ENCODE data around the gene CEP112.

Gene CEP112

DNA sequence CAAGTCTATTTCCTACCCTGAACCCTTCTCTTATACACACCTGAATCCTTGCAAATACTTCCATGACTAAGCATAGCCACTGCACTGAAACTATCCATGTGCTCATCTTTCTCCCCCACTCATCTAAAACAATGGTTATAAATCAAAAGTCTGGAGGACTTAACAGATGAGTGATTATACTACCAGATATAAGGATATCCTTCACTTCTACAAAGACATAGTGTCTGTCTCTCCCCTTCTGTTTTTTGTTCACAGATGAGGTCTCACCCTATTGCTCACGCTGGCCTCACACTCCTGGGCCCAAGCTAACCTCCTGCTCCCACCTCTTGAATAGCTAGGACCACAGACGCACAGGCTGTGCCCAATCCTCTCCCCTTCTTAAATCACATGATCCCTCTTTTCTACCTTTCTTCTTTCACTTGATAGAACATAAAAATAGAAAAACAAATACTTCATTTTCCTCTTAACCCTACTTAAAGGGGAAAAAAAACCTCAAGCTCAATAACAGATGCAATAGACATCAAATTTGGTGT is 19.2 kb downstream of the CEP112 start:
- Histone ChIP-seq H3K9me2 (replicated peaks; ENCODE audit: insufficient read depth, low read length) (no peaks in the 10 kb centered on the region), H3K79me2 (ENCODE audit: insufficient read depth, low read length) (no peaks in the 10 kb centered on the region), H3K9ac (ENCODE audit: low read length) (no peak overlapping the region), H3K4me3 (ENCODE audit: insufficient read depth, low read length, poor library complexity, severe bottlenecking) (no peak overlapping the region), H3F3A (ENCODE audit: insufficient read depth) (no peaks in the 10 kb centered on the region), H3K27ac (ENCODE audit: low read depth, low read length) (no peak overlapping the region), H2AFZ (ENCODE audit: low read depth, low read length, severe bottlenecking) (no peak overlapping the region), H3K4me2 (ENCODE audit: low read depth, low read length, poor library complexity, severe bottlenecking) (no peak overlapping the region), H3K36me3 (ENCODE audit: low read length) (no peaks in the 10 kb centered on the region), H4K20me1 (ENCODE audit: low read depth, low read length) (no peaks in the 10 kb centered on the region), H3K27me3 (ENCODE audit: low read length) (no peaks in the 10 kb centered on the region), H3K9me3 (ENCODE audit: insufficient read depth, low read length) (no peaks in the 10 kb centered on the region)
- TF ChIP-seq EZH2phosphoT487 (conservative IDR thresholded peaks at IDR 0.05; ENCODE audit: low read length) = no peak
- TF ChIP-seq, protein P1, sequence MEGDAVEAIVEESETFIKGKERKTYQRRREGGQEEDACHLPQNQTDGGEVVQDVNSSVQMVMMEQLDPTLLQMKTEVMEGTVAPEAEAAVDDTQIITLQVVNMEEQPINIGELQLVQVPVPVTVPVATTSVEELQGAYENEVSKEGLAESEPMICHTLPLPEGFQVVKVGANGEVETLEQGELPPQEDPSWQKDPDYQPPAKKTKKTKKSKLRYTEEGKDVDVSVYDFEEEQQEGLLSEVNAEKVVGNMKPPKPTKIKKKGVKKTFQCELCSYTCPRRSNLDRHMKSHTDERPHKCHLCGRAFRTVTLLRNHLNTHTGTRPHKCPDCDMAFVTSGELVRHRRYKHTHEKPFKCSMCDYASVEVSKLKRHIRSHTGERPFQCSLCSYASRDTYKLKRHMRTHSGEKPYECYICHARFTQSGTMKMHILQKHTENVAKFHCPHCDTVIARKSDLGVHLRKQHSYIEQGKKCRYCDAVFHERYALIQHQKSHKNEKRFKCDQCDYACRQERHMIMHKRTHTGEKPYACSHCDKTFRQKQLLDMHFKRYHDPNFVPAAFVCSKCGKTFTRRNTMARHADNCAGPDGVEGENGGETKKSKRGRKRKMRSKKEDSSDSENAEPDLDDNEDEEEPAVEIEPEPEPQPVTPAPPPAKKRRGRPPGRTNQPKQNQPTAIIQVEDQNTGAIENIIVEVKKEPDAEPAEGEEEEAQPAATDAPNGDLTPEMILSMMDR (IDR thresholded peaks at IDR 0.05; ENCODE audit: insufficient read depth, low read length, poor library complexity, severe bottlenecking) = no peak

GRCh38 chr17:66172144-66172543 is 19.8 kb downstream of the CEP112 start:
- TF ChIP-seq, protein P1 (IDR thresholded peaks at IDR 0.05; ENCODE audit: insufficient read depth, low read length, poor library complexity, severe bottlenecking) = no peak
- TF ChIP-seq EZH2phosphoT487 (conservative IDR thresholded peaks at IDR 0.05; ENCODE audit: low read length) = no peak
- Histone ChIP-seq H3F3A (ENCODE audit: insufficient read depth) (no peaks in the 10 kb centered on the region), H2AFZ (ENCODE audit: low read depth, low read length, severe bottlenecking) (no peak overlapping the region), H3K9me2 (replicated peaks; ENCODE audit: insufficient read depth, low read length) (no peaks in the 10 kb centered on the region), H3K4me3 (ENCODE audit: insufficient read depth, low read length, poor library complexity, severe bottlenecking) (no peak overlapping the region), H4K20me1 (ENCODE audit: low read depth, low read length) (no peaks in the 10 kb centered on the region), H3K9me3 (ENCODE audit: insufficient read depth, low read length) (no peaks in the 10 kb centered on the region), H3K36me3 (ENCODE audit: low read length) (no peaks in the 10 kb centered on the region), H3K4me2 (ENCODE audit: low read depth, low read length, poor library complexity, severe bottlenecking) (no peak overlapping the region), H3K79me2 (ENCODE audit: insufficient read depth, low read length) (no peaks in the 10 kb centered on the region), H3K27me3 (ENCODE audit: low read length) (no peaks in the 10 kb centered on the region), H3K9ac (ENCODE audit: low read length) (no peak overlapping the region), H3K27ac (ENCODE audit: low read depth, low read length) (no peak overlapping the region)

DNA sequence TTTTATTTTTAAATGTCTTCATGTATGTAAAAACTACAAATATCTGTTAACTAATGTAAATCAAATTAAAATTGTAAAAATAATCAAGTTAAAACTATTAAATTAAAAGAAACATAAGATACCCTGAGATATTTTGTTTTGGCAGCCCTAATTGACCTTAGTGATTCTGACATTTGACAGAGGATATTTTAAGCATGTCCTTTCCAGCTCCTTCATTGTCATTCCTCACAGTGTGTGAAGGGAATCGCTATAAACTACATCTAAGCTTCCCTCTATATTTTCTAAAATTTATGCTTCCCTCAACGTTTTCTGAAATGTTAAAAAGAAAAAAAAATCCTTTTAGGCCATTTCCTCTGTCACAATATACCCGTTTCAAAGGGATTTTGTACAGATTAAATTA is 20.2 kb downstream of the CEP112 start:
- no peak overlapping the region for H3K27ac ChIP-seq (ENCODE audit: low read depth, low read length)
- no peaks in the 10 kb centered on the region for H4K20me1 ChIP-seq (ENCODE audit: low read depth, low read length)
- no peaks in the 10 kb centered on the region for H3F3A ChIP-seq (ENCODE audit: insufficient read depth)
- no peaks in the 10 kb centered on the region for H3K79me2 ChIP-seq (ENCODE audit: insufficient read depth, low read length)
- no peak for TF ChIP-seq EZH2phosphoT487 (conservative IDR thresholded peaks at IDR 0.05; ENCODE audit: low read length)
- no peak overlapping the region for H3K4me3 ChIP-seq (ENCODE audit: insufficient read depth, low read length, poor library complexity, severe bottlenecking)
- H3K9me2 ChIP-seq (replicated peaks; ENCODE audit: insufficient read depth, low read length) = no peaks in the 10 kb centered on the region
- H3K36me3 ChIP-seq (ENCODE audit: low read length) = no peaks in the 10 kb centered on the region
- no peak overlapping the region for H3K9ac ChIP-seq (ENCODE audit: low read length)
- H2AFZ ChIP-seq (ENCODE audit: low read depth, low read length, severe bottlenecking) = no peak overlapping the region
- H3K4me2 ChIP-seq (ENCODE audit: low read depth, low read length, poor library complexity, severe bottlenecking) = no peak overlapping the region
- H3K27me3 ChIP-seq (ENCODE audit: low read length) = no peaks in the 10 kb centered on the region
- no peaks in the 10 kb centered on the region for H3K9me3 ChIP-seq (ENCODE audit: insufficient read depth, low read length)

- Histone ChIP-seq H2AFZ (ENCODE audit: low read depth, low read length, severe bottlenecking) (no peak overlapping the region), H4K20me1 (ENCODE audit: low read depth, low read length) (no peaks in the 10 kb centered on the region), H3K9me2 (replicated peaks; ENCODE audit: insufficient read depth, low read length) (no peaks in the 10 kb centered on the region), H3K4me3 (ENCODE audit: insufficient read depth, low read length, poor library complexity, severe bottlenecking) (no peak overlapping the region), H3K9me3 (ENCODE audit: insufficient read depth, low read length) (no peaks in the 10 kb centered on the region), H3K79me2 (ENCODE audit: insufficient read depth, low read length) (no peaks in the 10 kb centered on the region), H3K9ac (ENCODE audit: low read length) (no peak overlapping the region), H3F3A (ENCODE audit: insufficient read depth) (no peaks in the 10 kb centered on the region), H3K27me3 (ENCODE audit: low read length) (no peaks in the 10 kb centered on the region), H3K27ac (ENCODE audit: low read depth, low read length) (no peak overlapping the region), H3K36me3 (ENCODE audit: low read length) (no peaks in the 10 kb centered on the region), H3K4me2 (ENCODE audit: low read depth, low read length, poor library complexity, severe bottlenecking) (no peak overlapping the region)
- TF ChIP-seq, protein P1 (IDR thresholded peaks at IDR 0.05; ENCODE audit: insufficient read depth, low read length, poor library complexity, severe bottlenecking) = no peak
- TF ChIP-seq EZH2phosphoT487 (conservative IDR thresholded peaks at IDR 0.05; ENCODE audit: low read length) = no peak
These were observed 20.8 kb downstream of the CEP112 start for GRCh38 chr17:66171172-66171571.

Measured in SU-DHL-6 (cell line).